Erythroblast (primary cell): ENCODE measurements around the gene SLC35B1.

Source experiments
- GATA1 ChIP-seq: IDR thresholded peaks from 2 replicates; pipeline ENCODE4 v1.6.1; 2011; ENCODE audit warnings: low read depth, mild to moderate bottlenecking, control low read depth, low read length, moderate library complexity
- POLR2A ChIP-seq: IDR thresholded peaks from 2 replicates; pipeline ENCODE4 v1.6.1; 2011; ENCODE audit warnings: mild to moderate bottlenecking, low read length

DNA sequence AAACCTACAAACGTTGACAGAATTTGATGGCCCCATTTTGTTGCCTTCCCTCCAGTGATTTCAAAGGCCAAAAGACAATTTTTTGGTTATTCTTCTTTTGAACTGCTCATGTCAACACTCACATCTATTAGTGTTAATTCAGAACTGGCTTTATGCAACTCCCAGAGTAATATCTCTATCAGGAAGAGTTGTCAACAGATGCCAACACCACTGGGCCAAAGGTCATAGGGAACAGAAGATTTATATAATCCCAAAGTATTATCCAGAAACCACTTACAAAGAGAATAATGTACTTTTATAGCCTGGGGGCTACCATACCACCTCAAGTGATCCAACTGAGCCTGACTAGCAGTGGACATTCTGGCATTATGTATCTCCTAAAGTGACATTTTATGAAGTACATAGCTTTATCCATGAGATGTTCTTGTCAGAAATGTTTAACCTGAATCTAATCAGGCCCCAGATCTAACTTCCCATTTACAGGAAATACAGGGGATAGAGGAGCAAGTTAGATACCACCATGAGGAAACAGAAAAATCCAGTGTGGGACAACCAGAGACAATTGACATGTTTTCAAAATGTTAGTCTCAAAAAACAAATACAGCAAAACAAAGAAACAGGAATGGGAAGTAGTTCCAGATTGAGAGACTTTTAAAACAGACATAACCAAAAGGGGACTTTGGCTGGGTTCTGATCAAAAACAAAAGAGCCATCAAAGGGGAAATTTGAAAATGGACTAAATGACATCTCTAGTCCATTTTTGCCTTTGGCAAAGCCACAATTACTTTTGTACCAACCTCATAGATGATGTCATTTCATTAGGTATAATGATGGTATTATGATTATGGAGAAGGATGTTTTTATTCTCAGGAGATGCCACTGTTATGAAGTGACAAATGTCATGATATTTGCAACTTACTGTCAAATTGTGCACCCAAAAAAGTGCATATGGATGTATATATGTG, 37.7 kb upstream of the SLC35B1 start:
- TF ChIP-seq POLR2A: no peak
- no peak for TF ChIP-seq GATA1
